Hepatocyte (in vitro differentiated cells): Measurements from ENCODE around the gene ZNF584.

Experiments used
- CTCF ChIP-seq: fragments of 200-600 bp; sonication (generic); IDR thresholded peaks from 2 replicates; pipeline ENCODE4 v1.5.1; 2016; ENCODE audit warnings: antibody characterized with exemption, mild to moderate bottlenecking; ENCODE audit not compliant: poor library complexity
- EZH2 ChIP-seq: fragments of 200-600 bp; sonication (generic); IDR thresholded peaks from 2 replicates; pipeline ENCODE4 v1.6.1; 2016; ENCODE audit warnings: antibody characterized with exemption, mild to moderate bottlenecking, borderline replicate concordance
- EZH2phosphoT487 ChIP-seq: fragments of 200-600 bp; sonication (generic); IDR thresholded peaks from one replicate; pipeline ENCODE4 v1.6.1; 2018; ENCODE audit warnings: antibody characterized with exemption, mild to moderate bottlenecking, low read depth, moderate library complexity; ENCODE audit not compliant: unreplicated experiment, severe bottlenecking

- TF ChIP-seq CTCF (no peak), EZH2 (no peak), EZH2phosphoT487 (no peak)
Measured at GRCh38 chr19:58451358-58452101, 43.1 kb downstream of the ZNF584 start, which contains the start of gene ZNF324B.
